Skeletal muscle satellite cell (primary cell): ENCODE measurements around the gene WNT7B.

Experiments
- H3K27me3 ChIP-seq: 2 replicates; pipeline ENCODE4 v1.7.0; 2013; ENCODE audit warnings: low read length; ENCODE audit not compliant: control insufficient read depth, insufficient read depth
- H3K36me3 ChIP-seq: 2 replicates; pipeline ENCODE4 v1.7.0; 2013; ENCODE audit warnings: mild to moderate bottlenecking, control low read depth, low read length; ENCODE audit not compliant: insufficient read depth
- H3K4me1 ChIP-seq: 2 replicates; pipeline ENCODE4 v1.7.0; 2013; ENCODE audit warnings: low read length; ENCODE audit not compliant: control insufficient read depth, insufficient read depth
- H3K4me2 ChIP-seq: 2 replicates; pipeline ENCODE4 v1.7.0; 2013; ENCODE audit warnings: mild to moderate bottlenecking, low read length
- H3K4me3 ChIP-seq: 2 replicates; pipeline ENCODE4 v1.7.0; 2013; ENCODE audit warnings: low read length
- H3K9ac ChIP-seq: 2 replicates; pipeline ENCODE4 v1.7.0; 2013; ENCODE audit warnings: mild to moderate bottlenecking, low read depth, low read length, moderate library complexity
- H3K9me3 ChIP-seq: replicated peaks from 2 replicates; pipeline ENCODE4 v1.7.0; 2013; ENCODE audit warnings: mild to moderate bottlenecking, control low read depth, low read length

WNT7B gene

DNA sequence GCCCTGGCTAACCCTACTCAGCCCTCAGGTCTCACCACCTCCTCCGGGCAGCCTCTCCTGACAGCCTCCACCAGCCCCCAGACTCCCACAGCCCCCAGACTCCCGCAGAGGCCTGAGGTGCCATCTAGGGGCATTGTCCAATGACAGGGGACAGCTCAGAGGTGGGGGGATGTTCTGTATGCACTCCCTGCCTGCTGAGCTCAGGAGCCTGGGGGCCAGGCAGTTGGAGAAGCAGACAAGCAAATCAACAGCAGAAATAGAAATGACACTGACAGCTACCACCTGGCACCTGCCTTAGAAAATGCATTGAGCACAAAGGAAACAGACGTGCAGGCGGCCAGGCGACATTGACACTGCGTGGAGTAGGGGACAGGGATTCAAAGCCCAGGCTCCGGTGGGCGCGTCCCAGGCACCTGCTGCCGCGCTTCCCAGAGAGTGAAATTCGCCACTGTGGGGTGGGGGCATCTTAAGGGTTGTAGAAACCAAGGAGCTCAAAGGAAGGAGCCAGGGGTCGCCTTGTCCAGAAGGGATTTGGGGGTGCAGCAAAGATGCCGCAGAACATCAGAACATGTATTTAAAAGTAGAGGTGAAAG lies 22.5 kb upstream of the WNT7B start:
- H3K4me1 ChIP-seq: peaks cover 83% of the 10 kb centered on the region
- H3K4me2 ChIP-seq: no peak overlapping the region
- H3K9me3 ChIP-seq: no peaks in the 10 kb centered on the region
- H3K4me3 ChIP-seq: no peak overlapping the region
- H3K27me3 ChIP-seq: no peaks in the 10 kb centered on the region
- no peaks in the 10 kb centered on the region for H3K36me3 ChIP-seq
- no peak overlapping the region for H3K9ac ChIP-seq

DNA sequence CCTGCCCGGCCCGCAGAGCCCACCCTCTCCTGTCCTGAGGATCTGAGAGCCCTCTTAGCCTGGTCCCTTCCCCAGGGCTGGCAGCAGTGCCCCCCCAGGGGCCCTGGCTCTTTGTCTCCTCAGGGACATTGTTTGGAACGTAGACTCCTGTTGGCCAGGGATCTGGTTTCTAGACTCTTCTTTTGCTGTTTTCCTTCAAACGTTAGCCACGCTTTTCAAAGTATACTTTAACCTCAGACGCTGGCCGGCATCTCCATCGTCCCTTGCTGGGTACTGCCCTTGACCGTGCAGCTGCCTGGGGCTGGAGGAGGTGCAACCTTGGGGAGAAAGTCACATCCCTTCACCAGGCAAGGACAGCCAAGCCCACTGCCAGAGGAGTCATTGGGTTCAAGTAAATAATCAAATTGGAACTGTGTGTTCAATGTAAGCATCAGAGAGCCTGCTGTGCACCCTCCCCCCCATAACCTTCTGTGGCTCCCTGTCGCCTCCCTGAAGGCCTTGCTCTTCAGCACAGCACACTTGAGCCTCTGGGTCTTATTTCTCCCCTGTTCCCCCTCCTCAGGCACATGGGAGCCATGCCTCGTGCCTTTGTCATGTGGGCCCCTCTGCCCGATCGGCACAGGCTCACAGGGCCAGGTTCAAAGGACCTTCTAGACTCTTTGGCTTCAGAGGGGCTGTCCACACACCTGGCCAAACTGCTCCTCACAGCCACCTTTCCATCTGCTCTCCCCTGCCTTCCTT lies 21.8 kb upstream of the WNT7B start:
- H3K9me3 ChIP-seq: no peaks in the 10 kb centered on the region
- H3K9ac ChIP-seq: peak overlapping the region; percentile 57
- H3K4me1 ChIP-seq: peaks cover 81% of the 10 kb centered on the region
- no peaks in the 10 kb centered on the region for H3K36me3 ChIP-seq
- no peak overlapping the region for H3K4me3 ChIP-seq
- H3K27me3 ChIP-seq: no peaks in the 10 kb centered on the region
- H3K4me2 ChIP-seq: no peak overlapping the region

DNA sequence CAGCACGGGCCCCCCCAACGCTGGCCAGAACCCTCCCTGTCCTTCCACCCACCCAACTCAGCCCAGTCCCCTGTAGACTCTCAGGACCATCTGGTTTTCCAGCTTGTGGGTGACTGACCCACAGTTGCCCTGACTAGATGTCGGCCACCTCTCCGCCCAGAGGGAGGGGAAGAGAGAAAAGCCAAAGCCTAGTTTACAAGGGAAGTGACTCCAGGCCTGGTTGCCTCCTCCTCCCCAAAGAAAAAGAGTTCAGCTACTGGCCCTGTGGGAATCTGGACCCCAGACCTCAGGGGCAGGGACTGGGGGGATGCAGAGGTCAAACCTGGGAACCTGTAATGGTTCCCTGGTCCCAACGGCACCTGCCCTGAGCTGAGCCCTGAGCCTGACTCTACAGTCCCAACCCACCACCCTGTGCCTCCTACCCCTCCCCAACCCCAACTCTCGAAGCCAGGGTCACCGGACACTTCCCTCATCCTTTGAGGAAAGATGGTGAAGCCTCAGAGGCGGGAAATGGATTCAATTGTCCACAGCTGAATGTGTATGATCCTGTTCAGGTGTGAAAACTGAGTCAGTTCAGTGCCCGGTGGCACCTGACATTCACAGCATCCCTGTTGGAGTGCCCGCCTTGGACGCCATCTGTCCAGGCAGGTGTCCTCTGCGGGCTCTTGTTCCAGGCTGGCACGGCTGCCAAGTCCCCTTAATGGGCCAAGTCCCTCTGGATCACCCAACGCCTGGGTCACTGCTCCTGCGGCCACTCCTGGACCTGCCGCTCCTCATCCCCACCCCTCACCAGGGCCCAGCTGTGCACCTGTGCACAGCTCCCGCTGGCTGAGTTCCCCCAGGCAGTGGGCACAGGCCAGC lies 21.0 kb upstream of the WNT7B start:
- no peaks in the 10 kb centered on the region for H3K27me3 ChIP-seq
- peaks cover 73% of the 10 kb centered on the region for H3K4me1 ChIP-seq
- no peak overlapping the region for H3K4me3 ChIP-seq
- H3K9ac ChIP-seq: peak overlapping the region; percentile 57
- H3K36me3 ChIP-seq: no peaks in the 10 kb centered on the region
- no peaks in the 10 kb centered on the region for H3K9me3 ChIP-seq
- H3K4me2 ChIP-seq: peak overlapping the region; percentile 71

DNA sequence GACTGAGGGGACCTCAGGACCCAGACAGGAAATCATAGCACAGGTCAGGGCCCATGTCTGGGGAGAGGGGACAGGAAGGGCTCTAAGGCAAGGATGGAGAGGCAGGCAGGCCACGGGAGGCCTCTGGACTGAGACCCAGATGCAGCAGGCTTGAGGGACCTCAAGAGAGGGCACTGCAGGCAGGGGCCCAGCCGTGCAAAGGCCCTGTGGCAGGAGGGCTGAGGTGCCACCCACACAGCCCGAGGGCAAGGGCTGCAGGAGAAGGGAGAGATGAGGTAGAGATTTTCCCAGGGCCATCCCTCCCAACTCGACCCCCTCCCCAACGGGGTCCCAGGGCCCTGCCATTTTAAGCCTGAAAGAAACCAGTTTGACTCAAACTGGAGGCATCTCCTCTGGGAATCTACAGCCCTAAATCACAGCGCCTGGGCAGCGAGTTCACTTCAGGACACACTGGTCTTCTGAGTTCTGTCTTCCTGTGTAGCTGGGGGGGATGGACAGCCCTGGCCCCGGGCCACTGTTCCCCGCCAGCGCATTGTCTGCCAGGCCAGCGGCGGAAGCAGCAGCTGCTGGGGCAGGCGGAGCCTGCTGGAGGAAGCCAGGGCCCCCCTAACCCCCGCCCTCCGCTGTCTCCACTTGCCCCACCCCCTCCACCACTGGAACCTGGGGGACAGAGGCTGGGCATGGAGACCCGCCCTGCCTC lies 20.3 kb upstream of the WNT7B start:
- Histone ChIP-seq H3K4me3 (peak overlapping the region; percentile 65), H3K9ac (peak overlapping the region; percentile 86), H3K9me3 (no peaks in the 10 kb centered on the region), H3K4me1 (peaks cover 66% of the 10 kb centered on the region), H3K4me2 (peak overlapping the region; percentile 88), H3K27me3 (no peaks in the 10 kb centered on the region), H3K36me3 (no peaks in the 10 kb centered on the region)

DNA sequence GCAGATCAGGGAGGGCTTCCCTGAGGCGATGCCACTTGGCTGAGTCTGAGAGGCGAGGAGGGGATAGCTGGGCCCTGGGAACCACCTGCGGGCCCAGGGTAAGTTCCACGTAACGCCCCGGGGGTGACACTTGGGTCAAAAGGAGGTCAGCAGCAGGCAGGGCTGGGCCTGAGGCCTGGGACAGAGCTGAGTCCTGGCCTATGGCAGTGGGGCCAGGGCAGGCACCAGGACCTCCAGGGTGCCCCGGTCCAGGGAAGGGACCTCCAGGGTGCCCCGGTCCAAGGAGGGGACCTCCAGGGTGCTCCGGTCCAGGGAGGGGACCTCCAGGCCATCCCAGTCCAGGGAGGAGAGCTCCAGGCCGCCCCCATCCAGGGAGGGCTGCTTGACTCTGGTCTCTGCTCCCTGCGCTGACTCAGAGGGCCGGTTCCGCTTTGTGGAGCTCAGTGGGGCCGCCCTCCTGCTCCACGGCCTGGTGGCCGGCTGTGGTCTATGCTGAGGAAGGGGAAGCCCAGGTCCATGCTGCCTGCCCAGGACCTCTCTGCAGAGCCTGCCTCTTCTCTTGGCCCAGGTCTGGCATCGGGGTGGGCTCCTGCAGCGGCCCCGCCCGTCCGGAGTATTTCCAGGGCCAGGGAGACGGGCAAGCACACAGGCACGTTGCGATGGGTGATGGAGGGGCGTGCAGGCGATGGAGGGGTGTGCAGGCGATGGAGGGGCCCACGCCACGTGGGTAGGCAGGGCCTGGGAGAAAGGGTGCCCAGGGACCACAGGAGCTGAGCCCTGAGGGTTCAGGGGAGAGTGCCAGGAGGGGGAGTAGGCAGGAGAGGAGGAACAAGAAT lies 19.5 kb upstream of the WNT7B start:
- Histone ChIP-seq H3K4me3 (peak overlapping the region; percentile 65), H3K4me1 (peaks cover 58% of the 10 kb centered on the region), H3K9me3 (no peaks in the 10 kb centered on the region), H3K27me3 (no peaks in the 10 kb centered on the region), H3K36me3 (no peaks in the 10 kb centered on the region), H3K4me2 (peak overlapping the region; percentile 88), H3K9ac (peak overlapping the region; percentile 86)

DNA sequence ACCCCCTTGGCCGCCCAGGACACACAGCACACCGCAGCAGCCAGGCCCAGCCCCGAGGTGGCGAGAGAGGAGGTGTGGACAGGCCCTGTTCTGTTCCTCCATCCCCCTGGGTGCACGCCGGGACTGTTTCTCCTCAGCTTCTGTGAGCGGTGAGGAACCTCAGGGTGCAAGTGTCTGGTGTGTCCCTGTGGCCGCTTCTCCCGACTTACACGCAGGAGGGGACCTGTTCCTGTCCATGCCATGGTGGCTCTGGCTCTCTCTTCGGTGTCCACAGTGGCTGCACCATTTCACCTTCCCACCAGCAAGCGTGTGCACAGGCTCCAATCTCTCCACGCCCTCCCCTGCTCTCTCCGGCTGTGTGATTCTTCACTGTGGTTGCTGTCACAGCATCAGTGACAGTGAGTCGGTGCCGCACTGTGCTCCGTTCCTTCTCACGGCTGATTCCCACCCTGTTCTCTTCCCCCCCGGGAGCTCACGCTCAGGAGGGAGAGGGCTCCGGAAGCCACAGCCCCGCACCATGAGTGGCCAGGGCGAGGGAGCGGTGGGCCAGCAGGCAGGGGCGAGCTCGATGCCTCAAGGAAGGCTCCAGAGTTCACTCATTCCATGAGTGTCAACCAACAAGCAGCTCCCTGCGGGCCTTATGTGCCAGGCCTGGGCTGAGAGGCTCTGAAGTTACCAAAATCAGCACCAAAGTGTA lies 18.6 kb upstream of the WNT7B start:
- no peaks in the 10 kb centered on the region for H3K9me3 ChIP-seq
- peaks cover 49% of the 10 kb centered on the region for H3K4me1 ChIP-seq
- no peaks in the 10 kb centered on the region for H3K36me3 ChIP-seq
- H3K4me2 ChIP-seq: peak overlapping the region; percentile 88
- H3K9ac ChIP-seq: peak overlapping the region; percentile 86
- H3K4me3 ChIP-seq: peak overlapping the region; percentile 65
- H3K27me3 ChIP-seq: no peaks in the 10 kb centered on the region

DNA sequence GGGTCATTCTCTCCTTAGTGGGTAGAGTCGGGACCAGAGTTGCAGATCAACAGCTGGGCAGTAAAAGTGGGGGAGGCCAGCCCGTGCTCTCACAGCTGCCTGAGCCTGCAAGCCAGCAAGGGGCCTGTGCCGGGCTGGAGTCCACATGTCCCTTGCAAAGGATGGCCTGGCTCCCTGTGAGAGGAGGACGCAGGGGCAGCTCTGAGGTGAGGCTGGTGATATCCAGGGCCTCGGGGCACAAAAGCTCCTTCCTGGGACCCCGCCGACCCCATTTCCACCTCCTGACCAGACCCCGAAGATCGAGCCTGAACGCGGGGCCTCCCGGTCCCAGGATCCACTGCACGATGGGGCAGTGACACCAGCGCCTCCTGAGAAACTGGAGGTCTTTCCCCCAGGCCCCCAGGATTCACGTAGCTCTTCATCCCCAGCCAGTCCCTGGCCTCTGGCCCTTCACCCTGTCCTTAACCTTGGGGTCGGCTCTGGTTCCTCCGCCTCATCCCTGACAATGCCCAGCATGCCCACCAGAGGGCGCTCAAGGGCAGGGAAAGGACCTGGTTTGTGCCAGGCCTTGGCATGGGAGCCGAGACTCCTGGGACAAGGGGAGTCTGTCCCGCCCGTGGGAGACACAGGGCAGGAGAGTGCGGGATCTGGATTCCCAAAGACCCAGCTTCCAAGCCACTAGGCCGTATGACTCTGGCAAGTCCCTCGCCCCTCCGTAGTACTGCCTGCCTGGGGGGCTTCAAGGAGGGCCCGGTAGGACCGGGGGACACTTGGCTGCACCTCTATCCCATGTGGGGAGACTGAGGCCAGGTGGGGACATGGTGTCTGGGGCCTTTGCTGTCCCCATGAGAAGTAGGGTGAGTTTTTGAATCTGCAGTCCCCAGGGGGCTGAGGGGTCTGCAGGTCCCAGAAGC lies 17.8 kb upstream of the WNT7B start:
- Histone ChIP-seq H3K36me3 (no peaks in the 10 kb centered on the region), H3K27me3 (no peaks in the 10 kb centered on the region), H3K9ac (peak overlapping the region; percentile 86), H3K4me2 (peak overlapping the region; percentile 88), H3K9me3 (no peaks in the 10 kb centered on the region), H3K4me3 (peak overlapping the region; percentile 65), H3K4me1 (peaks cover 47% of the 10 kb centered on the region)

DNA sequence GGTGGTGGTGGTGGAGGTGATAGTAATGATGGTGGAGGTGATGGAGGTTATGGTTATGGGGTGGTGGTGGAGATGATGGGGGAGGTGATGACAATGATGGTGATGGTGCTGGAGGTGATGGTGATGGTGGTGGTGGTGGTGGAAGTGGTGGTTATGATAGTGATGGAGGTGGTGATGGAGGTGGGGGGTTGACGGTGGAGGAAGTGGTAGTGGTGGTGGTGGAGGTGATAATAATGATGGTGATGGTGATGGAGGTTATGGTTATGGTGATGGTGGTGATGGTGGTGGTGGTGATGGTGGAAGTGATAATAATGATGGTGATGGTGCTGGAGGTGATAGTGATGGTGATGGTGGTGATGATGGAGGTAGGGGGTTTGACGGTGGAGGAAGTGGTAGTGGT lies 16.9 kb upstream of the WNT7B start:
- Histone ChIP-seq H3K4me2 (no peak overlapping the region), H3K27me3 (no peaks in the 10 kb centered on the region), H3K9me3 (no peaks in the 10 kb centered on the region), H3K36me3 (no peaks in the 10 kb centered on the region), H3K4me3 (no peak overlapping the region), H3K9ac (no peak overlapping the region), H3K4me1 (peaks cover 44% of the 10 kb centered on the region)

DNA sequence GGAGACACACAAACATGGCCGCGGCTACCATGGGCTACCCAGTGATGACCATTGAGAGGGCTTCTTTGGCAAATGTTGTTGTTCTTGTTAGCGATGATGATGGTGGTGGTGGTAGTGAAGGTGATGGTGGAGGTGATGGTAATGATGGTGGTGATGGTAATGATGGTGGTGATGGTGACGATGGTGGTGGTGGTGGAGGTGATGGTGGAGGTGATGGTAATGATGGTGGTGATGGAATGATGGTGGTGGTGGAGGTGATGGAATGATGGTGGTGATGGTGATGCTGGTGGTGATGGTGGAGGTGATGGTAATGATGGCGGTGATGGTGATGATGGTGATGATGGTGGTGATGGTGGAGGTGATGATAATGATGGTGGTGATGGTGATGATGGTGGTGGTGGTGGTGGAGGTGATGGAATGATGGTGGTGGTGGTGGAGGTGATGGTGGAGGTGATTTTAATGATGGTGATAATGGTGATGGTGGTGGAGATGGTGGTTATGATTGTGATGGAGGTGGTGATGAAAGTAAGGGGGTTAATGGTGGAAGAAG lies 16.3 kb upstream of the WNT7B start:
- Histone ChIP-seq H3K27me3 (no peaks in the 10 kb centered on the region), H3K4me1 (peaks cover 38% of the 10 kb centered on the region), H3K4me3 (no peak overlapping the region), H3K36me3 (no peaks in the 10 kb centered on the region), H3K9ac (no peak overlapping the region), H3K4me2 (no peak overlapping the region), H3K9me3 (no peaks in the 10 kb centered on the region)
